Stimulated activated CD4-positive, alpha-beta T cell treated with anti-CD3 and anti-CD28 coated beads, Interleukin-12 subunit alpha, Interleukin-12 subunit beta, amount 100 ng/mL, for 48 hours (primary cell): ENCODE data around the gene NUAK1.

ENCODE experiments used
- DNase-seq, 3 donors: peaks; one replicate each; pipeline ENCODE4 v3.0.0-alpha.2; 2020; ENCODE audit warnings: low read depth in 2 of 3, low spot score in 1 of 3

Gene NUAK1

DNA sequence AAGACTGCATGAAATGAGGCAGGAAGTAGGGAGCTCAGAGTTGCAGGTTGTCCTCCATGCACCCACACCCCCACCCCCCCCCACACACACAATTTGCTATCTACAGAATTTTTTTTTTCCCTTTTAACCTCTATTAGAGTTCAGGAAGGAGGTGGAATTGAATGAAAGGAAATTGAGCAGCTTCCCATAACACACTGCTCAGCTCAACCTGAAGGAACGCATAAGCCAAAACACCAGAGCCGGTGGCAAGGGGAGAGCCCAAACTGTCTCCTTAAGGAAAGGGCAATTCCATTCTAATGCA, 74.1 kb downstream of the NUAK1 start:
- DNase-seq = no peak

DNA sequence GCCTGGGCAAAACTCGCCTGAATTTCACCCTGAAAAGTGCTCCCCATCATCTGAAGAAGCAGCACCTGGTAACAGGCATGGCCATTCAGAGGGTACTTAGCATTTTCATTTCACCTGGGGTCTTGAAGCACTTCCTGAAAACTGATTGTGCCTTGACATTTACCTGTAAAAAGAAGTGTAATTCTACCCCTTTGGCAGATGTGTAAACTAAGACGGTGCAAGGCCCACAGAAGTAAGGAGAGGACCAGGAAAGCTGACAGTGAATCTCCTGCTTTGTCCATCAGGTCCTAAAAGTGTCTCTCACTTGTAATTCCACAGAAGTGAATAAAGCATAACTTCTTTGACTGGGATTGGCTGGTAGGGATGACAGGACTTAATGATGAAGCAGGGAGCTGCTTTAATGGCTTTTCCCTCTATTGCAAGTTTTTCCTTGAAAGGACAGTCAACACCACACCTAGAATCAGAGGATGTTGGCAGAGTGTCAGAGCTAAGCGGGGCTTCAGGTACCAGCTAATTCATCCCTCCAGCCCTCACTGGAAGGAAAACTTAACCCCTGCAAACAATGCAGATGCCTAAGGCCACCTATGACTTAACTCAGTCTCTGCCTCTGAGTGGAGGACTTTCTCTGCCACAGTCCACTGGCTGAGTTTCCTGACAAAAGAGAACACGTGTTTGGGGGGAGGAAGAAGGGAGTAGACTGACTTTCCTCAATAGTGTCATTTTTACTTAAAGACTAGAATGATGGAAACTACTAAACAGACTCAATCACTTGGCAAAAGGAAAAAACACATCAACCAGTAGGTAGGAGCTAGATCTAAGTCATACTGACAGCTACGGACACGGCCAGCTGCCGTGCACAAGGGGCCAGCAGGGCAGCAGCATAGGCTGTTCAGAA, 74.7 kb downstream of the NUAK1 start:
- no peak for DNase-seq

DNA sequence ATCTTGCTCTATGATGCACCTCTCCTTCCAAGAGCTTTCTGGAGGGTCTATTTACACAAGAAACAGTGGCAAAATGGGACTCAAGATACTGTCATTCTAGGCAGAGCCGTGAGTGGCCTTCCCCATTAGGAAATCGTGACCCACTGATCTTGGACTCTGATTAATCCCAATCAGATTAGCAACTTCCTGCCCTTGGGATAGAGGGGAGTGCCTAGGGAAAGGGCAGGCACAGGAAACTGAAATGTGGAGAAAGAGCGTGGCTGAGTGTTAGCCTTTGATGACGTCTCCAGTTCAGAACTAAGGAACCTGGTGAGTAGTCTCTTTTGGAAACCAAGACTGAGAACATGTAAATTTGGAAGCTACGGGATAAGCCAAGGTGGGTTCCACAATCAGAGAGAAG, 76.1 kb downstream of the NUAK1 start:
- DNase-seq = no peak

DNA sequence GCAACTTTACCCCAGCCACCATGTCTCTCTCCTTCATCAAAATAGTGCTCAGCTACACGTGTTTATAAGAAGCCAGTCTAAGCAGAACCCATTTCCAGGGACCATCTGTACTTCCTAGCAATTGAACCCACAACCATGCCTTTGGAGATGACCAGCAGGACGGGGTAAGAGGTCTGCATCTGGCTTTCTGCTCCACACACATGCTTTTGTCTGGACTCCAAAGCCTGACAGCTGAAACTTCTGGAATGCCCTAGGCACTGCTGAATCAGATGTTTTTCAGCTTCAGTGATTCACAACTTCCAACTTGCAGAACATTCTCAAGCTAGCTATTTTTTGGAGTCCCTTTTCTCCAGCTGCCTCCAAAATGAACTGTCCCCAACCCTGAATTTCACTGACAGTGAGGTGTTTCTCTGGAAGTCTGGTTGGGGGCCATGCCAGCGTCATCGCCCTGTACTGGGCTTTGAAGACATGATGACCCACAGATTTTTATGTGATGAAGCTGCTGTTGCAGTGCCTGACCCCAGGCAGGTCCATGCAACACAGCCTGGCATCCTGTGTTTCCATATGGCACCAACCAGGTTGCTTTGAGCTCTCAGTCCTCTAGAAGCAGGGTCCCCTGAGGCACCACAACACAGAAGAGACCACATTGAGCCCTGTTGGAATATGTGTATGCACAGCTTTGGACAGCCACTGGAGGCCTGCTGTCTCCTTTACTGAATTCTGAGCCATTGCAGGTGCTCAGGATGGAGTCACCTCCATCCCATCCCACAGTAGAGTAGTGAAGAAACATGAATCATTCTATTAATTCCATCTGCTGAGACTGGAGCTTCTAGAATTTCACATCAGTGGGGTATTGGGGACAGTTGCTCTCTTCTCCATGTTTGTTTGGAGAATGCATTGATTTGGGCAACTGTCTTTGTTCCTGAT, 80.2 kb downstream of the NUAK1 start:
- DNase-seq = no peak

DNA sequence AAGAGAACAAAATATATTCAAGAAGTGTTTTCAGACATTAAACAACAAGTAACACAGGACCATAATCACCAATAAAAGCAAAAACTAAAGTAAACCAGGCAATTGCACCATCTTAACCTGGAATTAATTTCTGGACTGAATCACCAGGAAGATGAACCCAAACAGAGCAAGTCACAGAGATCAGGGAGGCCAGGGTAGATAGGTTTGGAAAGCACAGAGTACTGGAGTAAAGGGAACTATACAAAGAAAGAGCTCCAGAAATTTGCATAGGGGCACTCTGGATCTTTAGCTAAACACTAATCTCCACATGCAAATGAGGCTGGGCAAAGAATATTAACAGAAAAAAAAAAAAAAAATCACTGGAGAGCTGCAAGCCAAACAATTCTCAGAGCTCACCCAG, 84.7 kb downstream of the NUAK1 start:
- DNase-seq = no peak

DNA sequence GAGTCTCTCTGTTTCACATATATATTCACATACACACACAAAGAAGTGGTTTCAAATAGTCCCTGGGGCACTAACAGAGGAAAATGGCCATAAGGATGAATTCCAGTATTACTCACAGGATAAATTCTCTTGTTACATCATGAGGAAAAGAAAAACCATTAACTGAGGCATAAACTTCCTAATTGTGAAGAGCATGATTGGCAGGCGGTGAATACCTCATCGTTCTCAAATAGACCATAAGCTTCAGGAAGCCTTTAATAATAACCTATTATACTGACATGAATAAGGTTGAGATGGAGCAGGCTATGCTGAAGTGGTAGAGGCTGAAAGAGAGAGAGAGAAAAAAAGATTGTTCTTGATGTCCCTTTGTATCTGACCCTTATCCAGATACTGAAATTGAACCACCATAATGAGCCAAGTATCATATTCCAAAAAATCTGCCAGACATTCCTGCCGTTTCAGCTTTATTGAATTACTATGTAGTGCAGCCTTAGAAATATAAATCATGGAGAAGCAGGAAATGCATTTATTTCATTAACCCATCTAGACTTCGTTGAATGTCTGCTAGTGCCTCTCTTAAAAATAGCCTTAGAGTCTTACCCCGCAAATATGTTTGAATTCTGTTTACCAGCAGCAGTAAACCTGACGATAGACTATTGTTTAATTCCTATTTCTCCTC, 86.8 kb downstream of the NUAK1 start:
- no peak for DNase-seq

DNA sequence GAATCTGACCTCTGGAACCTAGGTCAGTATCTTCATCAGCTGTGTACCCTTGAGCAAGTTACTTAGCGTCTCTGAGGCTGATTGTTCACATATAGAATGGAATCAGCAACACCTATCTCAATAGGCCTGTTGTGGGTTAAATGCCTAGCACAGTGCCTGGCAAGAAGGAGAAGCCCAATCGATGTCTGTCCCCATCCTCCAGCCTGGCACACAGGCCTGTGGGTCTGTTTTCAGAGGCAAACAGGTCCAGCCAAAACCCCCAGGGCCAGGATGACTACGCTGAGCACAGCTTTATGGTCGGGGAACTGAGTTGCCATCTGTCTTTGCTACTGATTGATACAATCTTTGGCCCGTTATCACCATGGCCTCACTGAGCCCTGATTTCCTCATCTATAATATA, 89.2 kb downstream of the NUAK1 start:
- no peak for DNase-seq

DNA sequence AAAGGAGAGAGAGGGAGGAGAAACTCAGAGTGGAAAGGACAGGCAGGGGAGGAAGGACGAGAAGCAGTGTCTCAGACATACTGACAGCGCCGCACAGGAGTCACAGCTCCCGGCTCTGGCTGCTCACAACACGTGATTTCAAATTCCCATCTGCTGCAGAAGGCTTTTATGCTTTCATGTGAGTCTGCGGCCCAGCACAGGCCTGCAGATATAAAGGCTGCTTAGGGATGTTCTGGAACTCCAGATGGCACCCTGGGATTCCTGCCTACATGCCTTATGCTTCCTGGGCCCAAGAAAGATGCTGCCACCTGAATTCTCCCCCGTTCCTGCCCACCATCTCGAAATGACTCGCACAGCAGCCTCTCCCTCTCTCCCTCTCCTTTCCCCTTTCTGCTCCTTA, 89.6 kb downstream of the NUAK1 start:
- DNase-seq = no peak

DNA sequence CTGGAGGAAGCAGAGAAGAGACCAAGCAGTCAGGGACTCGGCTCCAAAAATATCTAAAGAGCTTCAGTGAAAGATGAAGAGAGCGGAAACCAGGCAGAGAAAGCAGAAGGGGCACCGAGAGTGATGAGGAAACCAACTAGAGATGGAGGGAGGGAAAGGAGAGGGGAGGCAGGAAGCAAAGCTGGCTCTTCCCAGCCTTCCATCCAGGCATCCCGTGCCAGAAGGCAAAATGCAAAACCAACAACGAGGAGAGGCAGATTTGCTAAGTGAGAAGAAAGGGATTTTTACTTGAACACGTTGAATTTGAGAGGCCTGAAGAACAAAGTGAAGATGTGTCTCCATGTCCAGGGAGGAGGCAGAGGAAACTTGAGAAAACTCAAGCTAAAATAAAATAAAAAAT, 90.1 kb downstream of the NUAK1 start:
- DNase-seq = no peak

DNA sequence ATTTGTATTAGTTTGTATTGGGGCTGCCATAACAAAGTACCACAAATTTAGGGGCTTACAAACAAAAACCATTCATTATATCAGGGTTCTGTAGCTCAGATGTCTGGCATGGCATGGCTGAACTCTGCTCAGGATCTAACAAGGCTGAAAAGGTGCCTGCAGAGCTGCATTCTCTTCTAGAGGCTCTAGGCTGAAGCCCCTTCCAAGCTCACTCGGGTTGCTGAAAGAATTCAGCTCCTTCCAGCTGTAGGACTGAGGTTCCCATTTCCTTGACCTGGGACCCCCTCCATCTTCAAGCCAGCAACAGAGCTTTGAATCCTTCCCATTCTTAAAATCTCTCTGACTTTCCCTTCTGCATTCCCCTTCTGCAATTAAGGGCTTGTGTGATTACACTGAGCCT, 90.7 kb downstream of the NUAK1 start:
- no peak for DNase-seq

DNA sequence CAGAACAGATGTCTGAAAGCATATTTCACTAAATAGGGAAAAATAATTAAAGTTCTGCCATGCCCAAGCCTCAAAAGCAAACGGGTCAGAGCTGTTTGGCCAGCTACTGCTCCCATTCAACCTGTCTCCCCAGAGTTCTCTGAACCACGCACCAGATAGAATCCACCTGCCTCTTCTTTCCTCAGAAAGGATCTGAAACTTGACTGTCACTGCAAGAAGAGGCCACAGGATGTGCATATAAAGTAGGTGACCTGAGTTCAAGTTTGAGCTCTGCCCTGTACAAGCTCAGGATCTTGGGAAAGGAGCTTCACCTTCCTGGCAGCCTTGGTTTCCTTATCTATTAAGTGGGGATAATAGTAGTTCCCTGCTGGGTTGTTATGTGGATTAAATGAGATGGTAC, 91.8 kb downstream of the NUAK1 start:
- no peak for DNase-seq

DNA sequence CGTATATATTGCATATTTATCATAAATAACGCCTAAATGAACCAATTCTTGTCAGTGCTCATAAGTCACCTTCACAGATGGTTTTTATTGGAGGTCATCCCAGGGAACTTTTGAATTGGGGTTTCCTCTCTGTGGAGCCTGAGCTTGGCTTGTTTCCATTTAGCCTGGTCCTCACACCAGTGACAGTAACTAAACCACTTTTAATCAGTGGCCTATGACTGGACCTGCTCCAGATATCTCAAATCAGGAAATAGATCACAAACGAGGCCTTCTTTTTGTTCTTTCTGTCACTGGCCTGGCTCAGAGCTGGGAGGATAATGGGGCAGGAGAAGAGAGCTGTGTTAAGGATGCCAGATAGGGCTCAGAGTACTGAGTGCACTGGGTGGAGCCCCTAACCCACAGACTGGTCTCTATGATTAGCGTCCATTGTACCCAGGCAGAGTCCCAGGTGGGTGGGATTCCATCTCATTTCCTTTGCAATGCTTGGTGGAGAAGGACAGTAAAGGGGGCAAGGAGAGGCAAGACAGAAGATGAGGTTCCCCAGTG, 92.4 kb downstream of the NUAK1 start:
- DNase-seq = no peak

DNA sequence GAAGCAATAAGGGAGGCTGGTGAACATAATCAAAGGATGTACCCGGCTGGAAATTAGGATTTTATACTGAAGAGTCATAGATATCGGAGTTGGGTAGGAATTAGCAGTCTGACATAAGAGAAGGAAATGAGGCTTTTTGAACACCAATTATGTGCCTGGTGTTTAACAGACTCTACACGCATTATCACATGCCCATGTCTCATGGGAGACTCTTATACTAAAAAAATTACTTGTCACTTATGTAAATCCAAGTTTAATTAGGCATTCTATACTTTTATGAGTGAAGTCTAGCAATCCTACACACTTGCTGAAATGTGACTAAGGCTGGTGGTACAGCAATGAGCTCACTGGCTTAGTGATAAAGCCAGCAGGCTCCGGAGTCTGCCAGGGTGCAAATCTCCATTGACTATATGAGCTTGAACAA, 93.5 kb downstream of the NUAK1 start:
- no peak for DNase-seq

DNA sequence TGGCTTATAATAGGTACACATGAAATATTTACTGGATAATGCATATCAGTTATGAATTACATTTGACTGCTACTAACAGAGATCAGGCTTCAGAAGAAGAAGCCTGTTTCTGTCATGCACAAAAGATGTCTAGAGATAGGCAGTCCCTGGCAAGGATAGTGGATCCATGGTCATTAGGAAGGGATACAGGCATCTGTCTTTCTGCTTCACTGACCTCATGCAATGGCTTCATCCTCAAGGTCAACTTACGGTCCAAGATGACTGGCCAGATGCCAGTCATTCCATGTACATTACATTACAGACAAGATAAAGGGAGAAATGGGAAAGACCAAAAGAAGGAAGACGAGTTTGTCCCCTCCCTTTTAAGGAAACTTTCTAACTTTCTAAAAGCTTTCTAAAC, 94.0 kb downstream of the NUAK1 start:
- DNase-seq = no peak

DNA sequence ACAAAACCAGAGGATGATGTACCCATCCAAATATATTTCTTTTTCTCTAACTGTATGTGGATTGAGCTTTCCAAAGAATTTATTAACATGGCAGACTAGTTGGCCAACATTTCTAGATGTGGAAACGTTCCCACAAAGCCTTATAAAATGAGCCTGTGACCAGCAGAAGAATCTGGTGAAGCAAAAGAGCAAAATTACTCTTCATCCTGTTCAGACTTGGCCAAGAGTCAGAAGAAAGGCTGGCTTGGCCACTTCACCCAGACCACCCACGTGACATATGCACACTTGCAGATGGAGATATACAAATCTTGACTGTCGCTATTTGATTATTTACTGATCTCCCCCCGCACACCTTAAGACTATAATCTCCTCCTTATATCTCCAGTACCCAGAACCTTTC, 96.7 kb downstream of the NUAK1 start:
- DNase-seq = no peak

DNA sequence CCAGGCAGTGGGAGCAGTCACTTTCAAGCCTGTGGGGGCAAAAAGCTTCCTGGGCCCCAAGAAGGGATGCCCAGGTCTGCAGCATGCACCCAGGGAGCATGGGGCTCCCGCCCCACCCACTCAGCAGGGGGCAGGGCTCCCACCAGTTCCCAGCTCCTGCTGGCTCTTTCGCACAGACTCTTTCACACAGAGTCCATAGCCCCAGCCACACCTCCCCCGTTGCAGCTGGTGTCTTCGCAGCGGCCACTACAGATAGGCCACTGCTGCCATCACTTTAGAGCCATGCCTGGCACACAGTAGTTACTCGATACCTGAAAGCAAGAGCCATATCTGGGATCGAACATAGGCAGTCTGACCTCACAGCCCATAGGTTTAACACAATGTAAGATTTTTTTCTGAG, 98.2 kb downstream of the NUAK1 start:
- no peak for DNase-seq

DNA sequence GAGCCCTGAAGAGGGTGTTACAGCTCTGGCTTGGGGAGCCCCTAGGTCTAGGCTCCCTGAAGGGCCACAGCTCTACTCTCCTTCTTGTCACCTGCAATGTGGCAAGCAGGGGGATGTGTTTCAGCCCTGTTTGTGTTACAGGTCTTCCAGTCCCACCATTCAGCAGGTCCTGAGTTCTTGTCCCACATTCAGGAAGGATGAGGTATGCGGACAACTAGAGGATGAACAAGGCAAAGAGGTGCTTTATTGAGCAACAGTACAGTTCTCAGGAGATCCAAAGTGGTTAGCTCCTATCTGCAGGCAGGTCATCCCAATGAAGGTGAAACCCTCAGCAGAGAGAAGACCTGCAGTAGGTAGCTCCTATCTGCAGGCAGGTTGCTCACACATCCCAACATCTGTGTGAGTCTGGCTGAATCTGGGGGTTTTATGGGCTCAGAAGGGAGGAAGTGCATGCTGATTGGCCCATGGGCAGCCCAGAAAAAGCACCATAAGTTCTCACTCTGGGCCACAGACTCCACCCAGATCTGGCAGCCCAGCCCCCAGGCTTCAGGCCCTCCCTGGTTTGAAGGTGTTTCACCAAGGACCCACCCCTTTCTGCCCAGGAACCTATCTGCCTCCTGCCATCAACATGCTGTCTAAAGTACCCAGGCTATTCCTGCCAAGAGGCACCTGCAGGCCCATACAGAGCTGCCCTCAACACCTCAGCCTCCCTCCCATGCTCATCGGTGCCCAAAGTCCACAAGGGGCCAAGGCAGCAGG, 98.9 kb downstream of the NUAK1 start:
- no peak for DNase-seq

DNA sequence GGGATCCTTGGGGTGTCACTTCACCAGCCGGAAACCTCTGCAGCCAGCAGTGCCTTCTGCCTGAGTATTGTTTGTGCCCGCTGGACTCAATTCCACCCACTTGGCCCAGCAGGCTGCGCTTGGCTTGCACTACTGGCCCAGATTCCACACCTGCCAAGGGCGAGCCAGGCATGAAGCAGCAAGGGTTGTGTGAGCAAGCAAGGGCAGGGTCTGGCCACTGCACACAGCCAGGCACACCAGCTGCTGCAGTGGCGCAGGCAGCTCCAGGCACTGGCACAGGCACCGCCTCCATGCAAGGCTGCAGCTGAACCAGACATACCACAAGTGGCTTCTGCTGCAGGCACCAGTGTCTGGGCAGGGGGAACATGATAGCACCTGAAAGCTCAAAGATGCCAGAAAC, 99.5 kb downstream of the NUAK1 start:
- DNase-seq = no peak

DNA sequence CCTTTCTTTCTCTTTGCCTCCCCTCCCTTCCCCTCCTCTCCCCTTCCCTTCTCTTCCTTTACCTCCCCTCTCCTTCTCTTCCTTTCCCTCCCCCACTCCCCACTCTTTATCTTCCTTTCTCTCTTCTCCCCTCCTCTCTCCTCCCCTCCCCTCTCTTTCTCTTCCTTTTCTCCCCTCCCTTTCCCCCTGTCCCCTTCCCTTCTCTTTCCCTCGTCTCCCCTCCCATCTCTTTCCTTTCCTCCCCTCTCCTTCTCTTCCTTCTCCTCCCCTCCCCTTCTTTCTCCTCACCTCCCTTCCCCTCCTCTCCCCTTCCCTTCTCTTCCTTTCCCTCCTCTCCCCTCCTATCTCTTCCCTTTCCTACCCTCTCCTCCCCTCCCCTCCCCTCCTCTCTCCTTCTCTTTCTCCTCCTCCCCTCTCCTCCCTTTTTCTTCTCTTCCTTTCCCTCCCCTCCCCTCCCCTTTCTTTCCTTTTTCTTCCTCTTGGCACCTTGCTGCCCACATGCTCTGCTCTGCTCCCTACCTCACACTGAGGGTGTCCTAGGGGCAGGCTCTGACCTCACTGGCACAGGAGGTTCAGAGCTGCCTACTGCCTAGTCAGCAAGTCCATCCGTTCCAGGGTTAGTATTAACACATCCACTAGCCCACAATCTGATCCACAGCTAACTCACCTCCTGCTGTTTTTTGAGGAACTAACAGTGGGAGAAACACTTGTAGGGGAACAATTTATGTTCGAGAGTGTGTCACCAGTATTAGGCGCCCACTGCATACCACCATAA, 101.0 kb downstream of the NUAK1 start:
- no peak for DNase-seq

DNA sequence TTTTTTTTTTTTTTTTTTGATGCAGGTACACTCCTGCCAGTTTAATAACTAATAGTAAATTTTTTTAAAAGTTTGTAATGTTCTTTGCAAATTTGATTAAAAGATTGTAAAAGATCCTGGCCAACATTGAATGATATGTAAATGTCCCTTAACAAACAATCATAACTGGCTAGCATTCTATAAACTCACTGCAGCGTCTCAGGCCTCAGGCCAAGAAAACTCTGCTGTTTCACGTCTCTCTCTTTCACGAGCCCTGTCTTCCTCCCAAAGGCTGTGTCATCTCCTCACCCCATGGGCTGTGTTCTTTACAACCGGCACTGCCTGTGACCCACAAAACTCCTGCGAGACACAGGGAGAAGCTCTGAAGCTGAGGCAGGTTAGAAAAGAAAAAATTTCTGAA, 103.3 kb downstream of the NUAK1 start:
- DNase-seq = no peak
